MM.1S (cell line): Measurements from ENCODE around the gene SERPINB13.

ENCODE experiments used
- DNase-seq: peaks from one replicate; pipeline ENCODE4 v3.0.0-alpha.2; 2015
- H2AFZ ChIP-seq: fragments of 300-600 bp; sonication (generic); 2 replicates; pipeline ENCODE4 v1.6.0; 2016; ENCODE audit warnings: antibody characterized with exemption, low read length
- H3F3A ChIP-seq: fragments of 300-600 bp; sonication (generic); 2 replicates; pipeline ENCODE4 v1.6.1; 2016; ENCODE audit warnings: mild to moderate bottlenecking, antibody characterized with exemption, low read length, moderate library complexity, mixed read lengths; ENCODE audit not compliant: insufficient read depth
- H3K27ac ChIP-seq: fragments of 300-600 bp; sonication (generic); 2 replicates; pipeline ENCODE4 v1.5.1; 2016; ENCODE audit warnings: mild to moderate bottlenecking, low read length
- H3K27me3 ChIP-seq: fragments of 300-600 bp; sonication (generic); replicated peaks from 2 replicates; pipeline ENCODE4 v1.6.0; 2016; ENCODE audit warnings: low read length; ENCODE audit not compliant: insufficient read depth
- H3K36me3 ChIP-seq: fragments of 300-600 bp; sonication (generic); replicated peaks from 2 replicates; pipeline ENCODE4 v1.6.1; 2016; ENCODE audit warnings: mild to moderate bottlenecking, low read length, mixed read lengths; ENCODE audit not compliant: insufficient read depth
- H3K4me1 ChIP-seq: fragments of 300-600 bp; sonication (generic); 2 replicates; pipeline ENCODE4 v1.6.1; 2016; ENCODE audit warnings: low read length, mixed read lengths
- H3K4me2 ChIP-seq: fragments of 300-600 bp; sonication (generic); 2 replicates; pipeline ENCODE4 v1.6.0; 2016; ENCODE audit warnings: low read depth, low read length
- H3K4me3 ChIP-seq: fragments of 300-600 bp; sonication (generic); 2 replicates; pipeline ENCODE4 v1.5.1; 2016; ENCODE audit warnings: low read length, mixed read lengths
- H3K79me2 ChIP-seq: fragments of 300-600 bp; sonication (generic); 2 replicates; pipeline ENCODE4 v1.6.1; 2016; ENCODE audit warnings: mixed run types, low read length, mixed read lengths
- H3K9ac ChIP-seq: fragments of 300-600 bp; sonication (generic); 2 replicates; pipeline ENCODE4 v1.6.1; 2016; ENCODE audit warnings: low read length, mixed read lengths
- H3K9me2 ChIP-seq: fragments of 300-600 bp; sonication (generic); replicated peaks from 2 replicates; pipeline ENCODE4 v1.6.1; 2016; ENCODE audit warnings: mild to moderate bottlenecking, low read length, mixed read lengths; ENCODE audit not compliant: insufficient read depth
- H3K9me3 ChIP-seq: fragments of 300-600 bp; sonication (generic); replicated peaks from 2 replicates; pipeline ENCODE4 v1.6.1; 2016; ENCODE audit warnings: mild to moderate bottlenecking, low read length, mixed read lengths; ENCODE audit not compliant: insufficient read depth
- H4K20me1 ChIP-seq: fragments of 300-600 bp; sonication (generic); 2 replicates; pipeline ENCODE4 v1.6.1; 2016; ENCODE audit warnings: mild to moderate bottlenecking, low read length, moderate library complexity, mixed read lengths; ENCODE audit not compliant: insufficient read depth
- EZH2 ChIP-seq: fragments of 300-600 bp; sonication (generic); optimal IDR thresholded peaks from 2 replicates; pipeline ENCODE3; 2017; ENCODE audit warnings: low read depth, mild to moderate bottlenecking, antibody characterized with exemption, low read length, mixed read lengths
- EZH2phosphoT487 ChIP-seq: fragments of 300-600 bp; sonication (generic); IDR thresholded peaks from 2 replicates; pipeline ENCODE4 v1.6.1; 2018; ENCODE audit warnings: antibody characterized with exemption, low read length
- TF ChIP-seq, protein P1 (sequence below): fragments of 300-600 bp; sonication (generic); IDR thresholded peaks from 2 replicates; pipeline ENCODE4 v1.5.1; 2016; ENCODE audit warnings: antibody characterized with exemption, low read length, mixed read lengths

SERPINB13 gene

DNA sequence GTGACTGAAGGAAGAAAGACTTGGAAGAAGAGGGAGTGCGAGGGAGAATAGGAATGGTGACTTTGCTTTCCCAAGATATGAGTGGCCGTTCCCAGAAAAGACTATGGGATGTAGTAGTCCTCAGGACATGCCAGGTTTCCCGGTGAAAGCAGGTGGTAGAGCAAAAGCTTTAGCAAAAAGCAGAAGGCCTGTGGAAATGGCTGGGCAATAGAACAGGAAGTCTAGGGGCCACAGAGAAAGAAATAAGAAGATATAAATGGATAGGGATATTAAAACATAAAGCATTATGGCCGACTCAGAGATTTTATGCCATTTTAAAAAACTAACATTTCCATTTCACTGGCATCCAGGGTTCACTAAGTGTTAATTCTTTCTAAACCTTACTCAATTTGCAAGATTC, 1.2 kb upstream of the SERPINB13 start:
- Histone ChIP-seq H3K4me1 (no peaks in the 10 kb centered on the region), H3K79me2 (no peaks in the 10 kb centered on the region), H3K9me2 (no peaks in the 10 kb centered on the region), H4K20me1 (no peaks in the 10 kb centered on the region), H2AFZ (no peak overlapping the region), H3K4me2 (no peak overlapping the region), H3F3A (no peaks in the 10 kb centered on the region), H3K9me3 (no peaks in the 10 kb centered on the region), H3K27ac (no peak overlapping the region), H3K9ac (no peak overlapping the region), H3K27me3 (no peaks in the 10 kb centered on the region), H3K4me3 (no peak overlapping the region), H3K36me3 (no peaks in the 10 kb centered on the region)
- no peak for DNase-seq
- TF ChIP-seq EZH2 = no peak
- TF ChIP-seq, protein P1, sequence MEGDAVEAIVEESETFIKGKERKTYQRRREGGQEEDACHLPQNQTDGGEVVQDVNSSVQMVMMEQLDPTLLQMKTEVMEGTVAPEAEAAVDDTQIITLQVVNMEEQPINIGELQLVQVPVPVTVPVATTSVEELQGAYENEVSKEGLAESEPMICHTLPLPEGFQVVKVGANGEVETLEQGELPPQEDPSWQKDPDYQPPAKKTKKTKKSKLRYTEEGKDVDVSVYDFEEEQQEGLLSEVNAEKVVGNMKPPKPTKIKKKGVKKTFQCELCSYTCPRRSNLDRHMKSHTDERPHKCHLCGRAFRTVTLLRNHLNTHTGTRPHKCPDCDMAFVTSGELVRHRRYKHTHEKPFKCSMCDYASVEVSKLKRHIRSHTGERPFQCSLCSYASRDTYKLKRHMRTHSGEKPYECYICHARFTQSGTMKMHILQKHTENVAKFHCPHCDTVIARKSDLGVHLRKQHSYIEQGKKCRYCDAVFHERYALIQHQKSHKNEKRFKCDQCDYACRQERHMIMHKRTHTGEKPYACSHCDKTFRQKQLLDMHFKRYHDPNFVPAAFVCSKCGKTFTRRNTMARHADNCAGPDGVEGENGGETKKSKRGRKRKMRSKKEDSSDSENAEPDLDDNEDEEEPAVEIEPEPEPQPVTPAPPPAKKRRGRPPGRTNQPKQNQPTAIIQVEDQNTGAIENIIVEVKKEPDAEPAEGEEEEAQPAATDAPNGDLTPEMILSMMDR = no peak
- TF ChIP-seq EZH2phosphoT487 = no peak

DNA sequence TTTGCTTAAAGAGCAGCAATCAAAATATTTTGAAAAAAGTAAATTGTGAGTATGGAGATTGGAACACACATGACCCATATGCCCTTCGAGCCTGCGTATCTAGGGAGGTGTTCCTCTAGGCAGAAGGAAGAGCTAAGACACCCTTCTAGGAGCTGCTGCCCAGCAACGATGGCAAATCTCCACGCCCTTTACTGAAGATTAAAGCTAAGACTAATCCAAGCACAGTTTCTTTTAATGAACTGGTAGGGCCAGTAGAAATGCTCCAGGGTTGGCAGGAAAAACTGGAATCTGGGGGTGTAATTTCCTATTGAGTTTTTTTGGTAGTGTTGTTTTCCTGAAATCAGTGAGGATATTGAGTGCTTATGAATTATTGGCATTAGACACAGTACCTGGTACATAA, 712 bp upstream of the SERPINB13 start:
- Histone ChIP-seq H3K4me2 (no peak overlapping the region), H3K27me3 (no peaks in the 10 kb centered on the region), H3K9me3 (no peaks in the 10 kb centered on the region), H2AFZ (no peak overlapping the region), H3F3A (no peaks in the 10 kb centered on the region), H3K27ac (no peak overlapping the region), H3K79me2 (no peaks in the 10 kb centered on the region), H3K4me1 (no peaks in the 10 kb centered on the region), H3K9ac (no peak overlapping the region), H3K9me2 (no peaks in the 10 kb centered on the region), H4K20me1 (no peaks in the 10 kb centered on the region), H3K4me3 (no peak overlapping the region), H3K36me3 (no peaks in the 10 kb centered on the region)
- TF ChIP-seq, protein P1 = no peak
- TF ChIP-seq EZH2phosphoT487 (no peak), EZH2 (no peak)
- DNase-seq = no peak

DNA sequence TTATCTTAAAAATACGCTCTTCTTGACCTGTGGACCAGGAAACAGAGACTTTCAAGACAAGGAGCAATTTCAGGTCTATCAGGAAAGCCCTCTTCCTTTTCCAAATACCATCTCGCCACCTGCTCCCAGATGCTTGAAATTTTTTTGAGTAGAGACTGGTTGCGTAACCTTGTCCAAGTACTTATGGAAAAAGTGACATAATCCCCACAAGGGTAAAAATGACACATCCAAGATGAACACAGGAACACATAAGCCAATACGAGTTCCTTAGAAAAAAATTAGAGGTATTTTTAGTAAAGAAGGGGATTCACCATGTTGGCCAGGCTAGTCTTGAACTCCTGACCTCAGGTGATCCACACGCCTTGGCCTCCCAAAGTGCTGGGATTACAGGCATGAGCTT, 1.8 kb downstream of the SERPINB13 start:
- no peaks in the 10 kb centered on the region for H3K36me3 ChIP-seq
- H3K79me2 ChIP-seq = no peaks in the 10 kb centered on the region
- TF ChIP-seq EZH2 (no peak), EZH2phosphoT487 (no peak)
- TF ChIP-seq, protein P1 = no peak
- no peak overlapping the region for H3K27ac ChIP-seq
- no peak overlapping the region for H3K4me2 ChIP-seq
- H3F3A ChIP-seq = no peaks in the 10 kb centered on the region
- H3K27me3 ChIP-seq = no peaks in the 10 kb centered on the region
- H4K20me1 ChIP-seq = no peaks in the 10 kb centered on the region
- no peaks in the 10 kb centered on the region for H3K4me1 ChIP-seq
- no peak overlapping the region for H3K9ac ChIP-seq
- H3K9me2 ChIP-seq = no peaks in the 10 kb centered on the region
- no peak for DNase-seq
- no peaks in the 10 kb centered on the region for H3K9me3 ChIP-seq
- no peak overlapping the region for H3K4me3 ChIP-seq
- H2AFZ ChIP-seq = no peak overlapping the region
